ENCODE measurements around the gene MSL1.

MSL1 gene

GRCh38 chr17:40121181-40122135 lies at the start of gene MSL1:
MSL1 (plus strand) TSS chr17:40121971; CDS start chr17:40122613, 642 bp downstream.
- peaks cover 25% of the 10 kb centered on the region for H3K36me3 Mint-ChIP-seq (ENCODE audit: low read depth)
- peaks cover 33% of the 10 kb centered on the region for H3K4me1 Mint-ChIP-seq (ENCODE audit: low read depth)
- H3K27ac Mint-ChIP-seq, result peak within 1 kb of the TSS; percentile 83
- peak within 1 kb of the TSS; percentile 82 for H3K4me3 Mint-ChIP-seq
- peak; percentile 87 for DNase-seq (ENCODE audit: low spot score)
- no peaks in the 10 kb centered on the region for H3K9me3 Mint-ChIP-seq
- H3K27me3 Mint-ChIP-seq (ENCODE audit: low read depth), result no peaks in the 10 kb centered on the region

- Mint-ChIP-seq H3K4me1 (ENCODE audit: low read depth) (peaks cover 34% of the 10 kb centered on the region), H3K9me3 (no peaks in the 10 kb centered on the region), H3K27me3 (ENCODE audit: low read depth) (no peaks in the 10 kb centered on the region), H3K36me3 (ENCODE audit: low read depth) (no peaks in the 10 kb centered on the region), H3K27ac (no peak overlapping the region), H3K4me3 (no peak overlapping the region)
- DNase-seq (ENCODE audit: low spot score), result no peak
Observed at GRCh38 chr17:40072040-40072734, 49.6 kb upstream of the MSL1 start.

GRCh38 chr17:40072735-40073346 lies 48.9 kb upstream of the MSL1 start:
- Mint-ChIP-seq H3K4me3 (no peak overlapping the region), H3K9me3 (no peaks in the 10 kb centered on the region), H3K36me3 (ENCODE audit: low read depth) (no peaks in the 10 kb centered on the region), H3K27ac (no peak overlapping the region), H3K27me3 (ENCODE audit: low read depth) (no peaks in the 10 kb centered on the region), H3K4me1 (ENCODE audit: low read depth) (peaks cover 30% of the 10 kb centered on the region)
- DNase-seq (ENCODE audit: low spot score), result no peak

GRCh38 chr17:40073454-40074174 lies 48.2 kb upstream of the MSL1 start:
- Mint-ChIP-seq H3K4me3 (no peak overlapping the region), H3K36me3 (ENCODE audit: low read depth) (no peaks in the 10 kb centered on the region), H3K4me1 (ENCODE audit: low read depth) (peaks cover 25% of the 10 kb centered on the region), H3K27ac (no peak overlapping the region), H3K27me3 (ENCODE audit: low read depth) (no peaks in the 10 kb centered on the region), H3K9me3 (no peaks in the 10 kb centered on the region)
- DNase-seq (ENCODE audit: low spot score), result no peak

GRCh38 chr17:40074175-40074512 lies 47.6 kb upstream of the MSL1 start:
- no peaks in the 10 kb centered on the region for H3K36me3 Mint-ChIP-seq (ENCODE audit: low read depth)
- DNase-seq (ENCODE audit: low spot score), result no peak
- no peak overlapping the region for H3K4me3 Mint-ChIP-seq
- no peaks in the 10 kb centered on the region for H3K27me3 Mint-ChIP-seq (ENCODE audit: low read depth)
- peaks cover 20% of the 10 kb centered on the region for H3K4me1 Mint-ChIP-seq (ENCODE audit: low read depth)
- H3K27ac Mint-ChIP-seq, result no peak overlapping the region
- H3K9me3 Mint-ChIP-seq, result no peaks in the 10 kb centered on the region

GRCh38 chr17:40074871-40075200 lies 46.9 kb upstream of the MSL1 start:
- Mint-ChIP-seq H3K27ac (no peak overlapping the region), H3K36me3 (ENCODE audit: low read depth) (no peaks in the 10 kb centered on the region), H3K4me1 (ENCODE audit: low read depth) (peaks cover 13% of the 10 kb centered on the region), H3K4me3 (no peak overlapping the region), H3K27me3 (ENCODE audit: low read depth) (no peaks in the 10 kb centered on the region), H3K9me3 (no peaks in the 10 kb centered on the region)
- no peak for DNase-seq (ENCODE audit: low spot score)

- H3K27me3 Mint-ChIP-seq (ENCODE audit: low read depth), result no peaks in the 10 kb centered on the region
- H3K9me3 Mint-ChIP-seq, result no peaks in the 10 kb centered on the region
- no peak overlapping the region for H3K4me3 Mint-ChIP-seq
- peak; percentile 33 for DNase-seq (ENCODE audit: low spot score)
- H3K4me1 Mint-ChIP-seq (ENCODE audit: low read depth), result peaks cover 9% of the 10 kb centered on the region
- H3K36me3 Mint-ChIP-seq (ENCODE audit: low read depth), result no peaks in the 10 kb centered on the region
- H3K27ac Mint-ChIP-seq, result peak overlapping the region; percentile 20
Observed at GRCh38 chr17:40075201-40075941, 46.4 kb upstream of the MSL1 start.

- Mint-ChIP-seq H3K27ac (no peak overlapping the region), H3K27me3 (ENCODE audit: low read depth) (no peaks in the 10 kb centered on the region), H3K36me3 (ENCODE audit: low read depth) (no peaks in the 10 kb centered on the region), H3K4me1 (ENCODE audit: low read depth) (peaks cover 9% of the 10 kb centered on the region), H3K4me3 (no peak overlapping the region), H3K9me3 (no peaks in the 10 kb centered on the region)
- no peak for DNase-seq (ENCODE audit: low spot score)
Observed at GRCh38 chr17:40075942-40076498, 45.8 kb upstream of the MSL1 start.

- Mint-ChIP-seq H3K36me3 (ENCODE audit: low read depth) (no peaks in the 10 kb centered on the region), H3K9me3 (no peaks in the 10 kb centered on the region), H3K4me1 (ENCODE audit: low read depth) (peaks cover 9% of the 10 kb centered on the region), H3K27me3 (ENCODE audit: low read depth) (no peaks in the 10 kb centered on the region), H3K4me3 (no peak overlapping the region), H3K27ac (no peak overlapping the region)
- no peak for DNase-seq (ENCODE audit: low spot score)
Observed at GRCh38 chr17:40076591-40076990, 45.2 kb upstream of the MSL1 start.

GRCh38 chr17:40079545-40079944 lies 42.2 kb upstream of the MSL1 start:
- H3K4me3 Mint-ChIP-seq, result no peak overlapping the region
- no peaks in the 10 kb centered on the region for H3K27me3 Mint-ChIP-seq (ENCODE audit: low read depth)
- no peaks in the 10 kb centered on the region for H3K9me3 Mint-ChIP-seq
- peaks cover 8% of the 10 kb centered on the region for H3K4me1 Mint-ChIP-seq (ENCODE audit: low read depth)
- no peak for DNase-seq (ENCODE audit: low spot score)
- no peaks in the 10 kb centered on the region for H3K36me3 Mint-ChIP-seq (ENCODE audit: low read depth)
- H3K27ac Mint-ChIP-seq, result no peak overlapping the region

GRCh38 chr17:40084477-40084876 lies 37.3 kb upstream of the MSL1 start:
- H3K4me1 Mint-ChIP-seq (ENCODE audit: low read depth), result no peaks in the 10 kb centered on the region
- H3K36me3 Mint-ChIP-seq (ENCODE audit: low read depth), result peaks cover 3% of the 10 kb centered on the region
- DNase-seq (ENCODE audit: low spot score), result no peak

GRCh38 chr17:40086150-40087044 lies 35.4 kb upstream of the MSL1 start:
- H3K27me3 Mint-ChIP-seq (ENCODE audit: low read depth), result no peaks in the 10 kb centered on the region
- H3K4me1 Mint-ChIP-seq (ENCODE audit: low read depth), result no peaks in the 10 kb centered on the region
- peaks cover 6% of the 10 kb centered on the region for H3K36me3 Mint-ChIP-seq (ENCODE audit: low read depth)
- no peaks in the 10 kb centered on the region for H3K9me3 Mint-ChIP-seq
- no peak overlapping the region for H3K27ac Mint-ChIP-seq
- DNase-seq (ENCODE audit: low spot score), result no peak
- H3K4me3 Mint-ChIP-seq, result no peak overlapping the region

More at GRCh38 chr17:40084477-40084876, 37.3 kb upstream of the MSL1 start:
- Mint-ChIP-seq H3K9me3 (no peaks in the 10 kb centered on the region), H3K27me3 (ENCODE audit: low read depth) (no peaks in the 10 kb centered on the region), H3K27ac (no peak overlapping the region), H3K4me3 (no peak overlapping the region)

All from T-helper 2 cell treated with Interferon-gamma antibody and Interleukin-4, amounts not matched to agents 5 μg/mL and 100 μg/mL, for 36 hours (primary cell).